ENCODE measurements around the gene MARVELD3. TPM values are rescaled to one million over a fixed set of nuclear protein-coding genes. Genes with fewer than 3 reads are reported as not detected.

The MARVELD3 gene
- total RNA-seq, 1 donor from 2014 or later: 28.8 TPM

GRCh38 chr16:71622088-71622487 lies 3.9 kb upstream of the MARVELD3 start:
- no peak for DNase-seq (ENCODE audit: low spot score)

- DNase-seq (ENCODE audit: low spot score): no peak
Observed at GRCh38 chr16:71623597-71623996, 2.4 kb upstream of the MARVELD3 start.

GRCh38 chr16:71625113-71625850 lies 702 bp upstream of the MARVELD3 start:
- no peak for DNase-seq (ENCODE audit: low spot score)

- DNase-seq (ENCODE audit: low spot score): peak; percentile 61
Observed at GRCh38 chr16:71626858-71627213, 852 bp downstream of the MARVELD3 start.

GRCh38 chr16:71627731-71628181 lies 1.8 kb downstream of the MARVELD3 start:
- no peak for DNase-seq (ENCODE audit: low spot score)

GRCh38 chr16:71628810-71629209 lies 2.8 kb downstream of the MARVELD3 start:
- peak; percentile 30 for DNase-seq (ENCODE audit: low spot score)

- DNase-seq (ENCODE audit: low spot score): no peak
Observed at GRCh38 chr16:71629278-71630016, 3.5 kb downstream of the MARVELD3 start.

- no peak for DNase-seq (ENCODE audit: low spot score)
Observed at GRCh38 chr16:71630808-71631207, 4.8 kb downstream of the MARVELD3 start.

GRCh38 chr16:71631776-71632175 lies 5.8 kb downstream of the MARVELD3 start:
- no peak for DNase-seq (ENCODE audit: low spot score)

GRCh38 chr16:71635632-71636031 lies 9.6 kb downstream of the MARVELD3 start:
- no peak for DNase-seq (ENCODE audit: low spot score)

GRCh38 chr16:71637398-71637797 lies 11.4 kb downstream of the MARVELD3 start:
- no peak for DNase-seq (ENCODE audit: low spot score)

GRCh38 chr16:71645450-71645849 lies 19.5 kb downstream of the MARVELD3 start:
- DNase-seq (ENCODE audit: low spot score): no peak

GRCh38 chr16:71647391-71647790 lies 21.4 kb downstream of the MARVELD3 start:
- DNase-seq (ENCODE audit: low spot score): no peak

- no peak for DNase-seq (ENCODE audit: low spot score)
Observed at GRCh38 chr16:71648162-71648561, 22.2 kb downstream of the MARVELD3 start.

- DNase-seq (ENCODE audit: low spot score): no peak
Observed at GRCh38 chr16:71648921-71649320, 22.9 kb downstream of the MARVELD3 start.

- DNase-seq (ENCODE audit: low spot score): no peak
Observed at GRCh38 chr16:71649704-71650103, 23.7 kb downstream of the MARVELD3 start.

GRCh38 chr16:71658771-71659170 lies 32.8 kb downstream of the MARVELD3 start:
- DNase-seq (ENCODE audit: low spot score): no peak

- DNase-seq (ENCODE audit: low spot score): no peak
Observed at GRCh38 chr16:71659471-71659870, 33.5 kb downstream of the MARVELD3 start.

GRCh38 chr16:71666264-71666663 lies 40.3 kb downstream of the MARVELD3 start:
- DNase-seq (ENCODE audit: low spot score): no peak

- no peak for DNase-seq (ENCODE audit: low spot score)
Observed at GRCh38 chr16:71666928-71667707, 41.1 kb downstream of the MARVELD3 start.

- DNase-seq (ENCODE audit: low spot score): no peak
Observed at GRCh38 chr16:71669926-71670536, 44.0 kb downstream of the MARVELD3 start.

- DNase-seq (ENCODE audit: low spot score): no peak
Observed at GRCh38 chr16:71670537-71670936, 44.6 kb downstream of the MARVELD3 start.

Data from mucosa of gallbladder (tissue), 1 donor.